ENCODE results near the gene KLK2.

Gene KLK2

DNA sequence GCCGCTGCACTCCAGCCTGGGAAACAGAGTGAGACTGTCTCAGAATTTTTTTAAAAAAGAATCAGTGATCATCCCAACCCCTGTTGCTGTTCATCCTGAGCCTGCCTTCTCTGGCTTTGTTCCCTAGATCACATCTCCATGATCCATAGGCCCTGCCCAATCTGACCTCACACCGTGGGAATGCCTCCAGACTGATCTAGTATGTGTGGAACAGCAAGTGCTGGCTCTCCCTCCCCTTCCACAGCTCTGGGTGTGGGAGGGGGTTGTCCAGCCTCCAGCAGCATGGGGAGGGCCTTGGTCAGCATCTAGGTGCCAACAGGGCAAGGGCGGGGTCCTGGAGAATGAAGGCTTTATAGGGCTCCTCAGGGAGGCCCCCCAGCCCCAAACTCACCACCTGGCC is at the start of gene KLK2:
KLK2 (plus strand) TSS at position 384 of the 400 bp plus-strand sequence. CDS start 35 bp downstream, outside the sequence.
- DNase-seq (ENCODE audit: low read depth in 3 of 3) = no peak

- DNase-seq (ENCODE audit: low read depth in 3 of 3) = no peak
Observed at GRCh38 chr19:50826492-50827240, 46.6 kb upstream of the KLK2 start.

DNA sequence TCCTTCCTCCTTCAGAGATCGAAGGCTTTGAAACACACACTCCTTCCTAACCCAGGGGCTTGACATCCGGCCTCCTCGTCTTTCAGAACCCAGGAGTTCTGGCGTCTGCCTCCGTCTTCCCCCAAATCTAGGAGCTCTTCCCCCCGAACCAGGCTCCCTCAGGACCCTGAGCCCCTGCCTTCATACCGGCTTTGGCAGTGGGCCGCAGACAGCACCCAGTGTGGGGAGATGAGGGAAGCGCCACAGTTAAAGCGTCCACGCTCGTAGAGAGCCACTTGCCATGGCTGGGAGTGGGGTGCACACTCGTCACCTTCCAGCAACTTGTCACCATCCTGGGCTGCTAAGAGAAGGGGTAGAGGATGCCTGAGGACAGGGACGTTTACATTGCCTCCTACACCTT is 45.8 kb upstream of the KLK2 start:
- DNase-seq (ENCODE audit: low read depth in 3 of 3) = no peak

- DNase-seq (ENCODE audit: low read depth in 3 of 3) = no peak
Observed at GRCh38 chr19:50829801-50830200, 43.4 kb upstream of the KLK2 start.

DNA sequence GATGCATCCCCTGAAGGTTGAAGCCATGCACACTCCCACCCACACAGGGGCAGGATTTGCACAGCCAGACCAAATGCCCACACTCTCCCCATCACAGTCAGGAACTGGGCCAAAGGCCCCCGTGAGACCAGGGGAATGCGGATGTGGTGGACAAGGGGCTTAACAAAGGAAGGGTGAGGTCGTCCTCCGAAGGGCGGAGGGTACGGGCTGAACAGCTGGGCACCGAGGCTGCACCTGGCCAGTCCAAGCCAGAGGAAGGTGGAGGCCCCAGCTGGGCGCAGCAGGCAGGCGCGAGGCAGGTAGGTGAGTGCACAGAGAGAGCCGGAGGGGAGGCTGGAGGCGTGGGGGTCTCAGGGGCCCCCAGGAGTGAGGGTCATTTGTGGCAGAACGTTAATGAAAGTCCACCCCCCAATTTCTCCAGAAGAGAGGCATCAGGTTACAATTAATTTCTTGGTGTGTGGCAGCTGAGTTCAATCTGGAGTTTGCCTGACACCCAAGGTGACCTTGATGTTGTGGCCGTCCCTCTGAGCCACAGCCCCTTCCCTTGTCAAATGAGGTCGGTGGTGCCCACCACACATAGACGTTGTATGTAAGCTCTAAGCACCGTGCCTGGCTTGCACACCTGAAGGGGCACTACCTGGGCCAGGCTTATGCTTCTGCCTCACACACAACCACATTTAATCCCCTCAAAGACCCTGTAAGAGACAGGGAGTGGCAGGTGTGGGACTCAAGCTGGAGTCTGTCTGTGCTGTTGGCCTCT is 42.8 kb upstream of the KLK2 start:
- no peak for DNase-seq (ENCODE audit: low read depth in 3 of 3)

GRCh38 chr19:50831026-50831396 is 42.2 kb upstream of the KLK2 start:
- no peak for DNase-seq (ENCODE audit: low read depth in 3 of 3)

- no peak for DNase-seq (ENCODE audit: low read depth in 3 of 3)
Observed at GRCh38 chr19:50832666-50833065, 40.6 kb upstream of the KLK2 start.

DNA sequence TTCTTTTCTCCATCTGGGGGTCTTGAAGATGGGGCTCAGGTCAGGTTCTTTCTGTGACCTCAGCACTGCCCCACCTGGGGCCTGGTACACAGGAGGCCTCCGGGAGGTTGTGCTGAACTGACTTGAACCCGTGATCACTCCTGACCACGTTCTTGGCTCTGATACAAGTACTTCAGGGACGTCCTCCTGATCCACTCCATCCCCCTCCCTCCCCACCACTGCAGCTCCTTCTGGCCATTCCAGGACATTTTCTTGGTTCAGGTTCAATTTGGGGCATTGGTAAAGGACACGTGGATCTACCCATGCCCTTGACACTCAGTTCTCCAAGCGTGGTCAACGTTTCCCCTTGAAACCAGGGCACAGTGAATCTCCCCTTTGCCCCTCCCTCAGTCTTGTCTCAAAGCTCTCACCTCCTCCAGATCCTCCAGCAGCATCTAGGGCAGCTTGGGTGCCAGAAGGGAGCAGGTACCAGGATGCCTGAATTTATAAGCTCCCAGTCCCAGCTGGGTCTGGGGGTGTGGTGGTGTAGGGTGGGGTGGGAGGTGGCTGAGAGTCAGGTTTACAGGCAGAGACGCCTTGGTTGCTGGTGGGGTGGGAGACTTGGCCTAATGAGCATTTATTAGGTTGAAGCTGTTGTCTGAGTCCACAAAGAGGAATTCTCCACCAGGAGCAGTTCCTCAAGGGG is 40.0 kb upstream of the KLK2 start, which contains the start of gene KLK15:
KLK15 (minus strand) TSS at position 458 of the 685 bp plus-strand sequence. CDS start 2,082 bp downstream, outside the sequence.
- no peak for DNase-seq (ENCODE audit: low read depth in 3 of 3)

DNA sequence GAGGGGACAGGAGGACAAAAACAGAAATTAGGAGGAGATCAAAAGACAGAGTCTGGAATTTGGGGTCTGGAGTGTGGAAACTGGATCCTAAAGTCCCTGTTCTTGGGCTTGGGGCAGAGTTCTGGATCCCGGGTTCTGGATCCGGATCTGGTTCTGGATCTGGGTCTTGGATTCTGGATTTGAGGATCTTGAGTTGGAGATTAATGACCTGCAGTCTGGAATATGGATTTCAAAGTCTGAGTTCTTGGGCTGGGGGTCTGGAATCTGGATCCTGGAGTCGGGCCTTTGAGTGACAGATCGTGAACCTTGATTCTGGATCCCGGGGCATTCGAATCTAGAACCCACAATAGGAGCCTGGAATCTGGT is 39.5 kb upstream of the KLK2 start:
- DNase-seq (ENCODE audit: low read depth in 3 of 3) = no peak

DNA sequence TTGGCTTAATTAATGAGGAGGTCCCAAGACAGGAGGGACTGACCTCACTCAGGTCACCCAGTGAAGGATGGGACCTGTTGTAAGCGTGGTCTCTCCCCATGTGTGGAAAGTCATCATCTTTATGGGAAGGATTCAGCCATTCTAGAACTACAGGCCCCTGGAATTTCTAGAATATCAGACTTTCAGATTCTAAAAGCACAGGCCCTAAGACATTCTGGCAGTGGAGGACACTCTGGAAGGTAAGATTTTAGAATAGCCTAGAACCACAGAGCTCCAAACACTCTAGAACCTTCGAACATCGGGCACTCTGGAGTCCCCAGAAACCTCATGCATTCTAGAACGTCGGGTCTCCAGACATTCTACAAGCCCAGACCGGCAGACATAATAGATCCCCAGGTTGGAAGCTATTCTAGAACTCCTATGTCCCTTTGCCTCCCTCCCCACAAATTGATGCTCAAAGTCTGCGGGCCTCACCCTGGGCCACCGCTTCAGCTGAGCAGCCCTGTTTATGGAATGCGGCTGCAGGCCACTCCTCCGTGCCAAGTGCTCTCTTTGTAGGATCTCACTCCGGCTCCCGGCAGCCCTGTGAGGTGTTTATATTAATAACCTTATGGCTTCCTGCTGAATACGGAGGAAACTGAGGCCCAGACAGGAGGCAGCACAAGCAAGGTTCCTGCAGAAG is 38.0 kb upstream of the KLK2 start:
- no peak for DNase-seq (ENCODE audit: low read depth in 3 of 3)

DNA sequence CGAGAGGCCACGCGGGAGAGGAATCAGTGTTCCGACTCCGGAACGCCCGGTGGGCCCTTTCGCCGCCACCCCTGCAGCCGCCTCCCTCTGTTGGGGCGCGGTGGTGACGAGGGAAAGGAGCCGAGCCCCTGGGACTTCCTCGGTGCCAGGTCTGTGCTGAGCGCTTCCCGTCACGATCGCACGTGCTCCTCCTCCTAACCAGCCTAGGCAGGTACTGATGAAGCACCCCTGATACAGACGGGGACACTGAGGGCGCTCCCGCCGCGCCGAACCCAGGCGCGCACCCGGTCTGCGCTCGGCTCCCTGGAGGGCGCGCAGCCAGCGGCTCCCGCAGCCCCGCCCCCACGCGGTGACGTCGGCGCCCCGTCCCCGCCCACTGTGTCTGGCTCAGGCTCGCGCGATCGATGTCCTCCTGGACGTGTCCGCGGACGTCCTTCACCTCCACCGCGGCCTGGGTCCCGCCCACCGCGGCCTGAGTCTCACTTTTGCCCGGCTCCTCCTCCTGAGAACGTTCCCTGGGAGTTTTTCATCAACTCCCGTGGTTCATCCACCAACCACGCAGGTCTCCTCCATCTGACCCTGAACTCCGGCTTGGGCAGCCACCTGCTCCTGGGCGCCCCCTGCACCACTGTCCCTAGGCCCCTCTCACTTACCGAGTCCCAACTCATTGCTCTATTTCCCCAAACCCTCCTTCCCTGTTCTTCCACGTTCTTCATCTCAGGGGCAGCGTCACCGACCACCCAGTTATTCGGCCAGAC is 37.3 kb upstream of the KLK2 start:
- DNase-seq (ENCODE audit: low read depth in 3 of 3) = peak; percentile 43 to 63 (median 55)

DNA sequence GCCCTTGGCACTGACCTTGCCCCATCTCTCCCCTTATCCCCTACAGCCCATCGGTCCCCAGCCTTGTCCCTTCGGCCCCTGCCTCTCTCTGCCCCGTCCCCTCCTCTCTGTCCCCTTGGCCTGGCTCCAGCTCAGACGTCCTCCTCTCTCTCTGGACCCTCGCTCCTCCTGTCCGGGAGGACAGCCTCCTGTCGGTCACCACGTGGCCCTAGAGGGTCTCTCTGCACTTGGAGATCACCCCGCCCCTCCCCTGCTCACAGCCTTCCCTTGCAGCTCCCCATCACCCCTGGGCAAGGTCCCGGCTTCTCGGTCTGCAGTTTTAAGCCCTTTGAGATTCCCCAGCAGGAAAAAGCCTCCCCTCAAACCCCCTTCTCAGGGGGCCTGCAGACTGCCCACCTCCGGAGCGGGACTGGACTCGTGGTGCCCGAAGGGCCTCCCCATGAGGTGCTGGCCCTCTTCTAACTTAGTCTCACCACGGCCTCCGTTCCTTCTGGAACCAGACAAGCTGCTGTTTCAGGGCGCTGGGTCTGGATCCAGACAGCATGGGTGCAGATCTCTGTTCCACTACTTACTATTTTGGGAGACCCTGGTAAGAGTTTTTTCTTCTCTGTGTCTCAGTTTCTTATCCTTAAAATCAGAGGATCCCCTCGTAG is 36.6 kb upstream of the KLK2 start:
- DNase-seq (ENCODE audit: low read depth in 3 of 3) = no peak

- DNase-seq (ENCODE audit: low read depth in 3 of 3) = no peak
Observed at GRCh38 chr19:50837300-50837699, 35.9 kb upstream of the KLK2 start.

- DNase-seq (ENCODE audit: low read depth in 3 of 3) = no peak
Observed at GRCh38 chr19:50838239-50838638, 35.0 kb upstream of the KLK2 start.

DNA sequence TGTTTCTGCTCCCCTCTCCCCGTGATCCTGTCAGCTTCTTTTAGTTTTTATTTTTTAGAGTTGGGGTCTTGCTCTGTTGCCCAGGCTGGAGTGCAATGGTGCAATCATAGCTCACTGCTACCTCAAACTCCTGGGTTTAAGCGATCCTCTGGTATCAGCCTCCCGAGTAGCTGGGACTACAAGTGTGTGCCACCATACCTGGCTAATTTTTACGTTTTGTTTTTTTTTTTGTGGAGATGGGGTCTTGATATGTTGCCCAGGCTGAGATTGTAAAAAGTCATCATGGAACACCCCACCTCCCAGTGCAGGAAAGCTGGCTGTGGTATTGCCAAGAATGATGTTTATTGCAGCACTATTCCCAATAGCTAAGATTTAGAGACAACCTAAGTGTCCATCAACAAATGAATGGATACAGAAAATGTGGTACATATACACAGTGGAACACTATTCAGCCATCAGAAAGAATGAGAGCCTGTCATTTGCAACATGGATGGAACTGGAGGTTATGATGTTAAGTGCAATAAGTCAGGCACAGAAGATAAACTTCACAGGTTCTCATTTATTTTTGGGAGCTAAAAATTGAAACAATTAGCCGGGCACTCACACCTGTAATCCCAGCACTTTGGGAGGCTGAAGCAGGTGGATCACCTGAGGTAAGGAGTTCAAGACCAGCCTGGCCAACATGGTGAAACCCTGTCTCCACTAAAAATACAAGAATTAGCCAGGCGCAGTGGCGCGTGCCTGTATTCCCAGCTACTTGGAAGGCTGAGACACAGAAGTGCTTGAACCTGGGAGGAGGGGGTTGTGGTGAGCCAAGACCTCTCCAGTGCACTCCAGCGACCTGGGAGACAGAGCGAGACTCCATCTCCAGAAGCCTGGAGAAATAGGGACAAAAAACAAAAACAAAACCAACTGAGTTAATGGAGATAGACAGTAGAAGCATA is 33.3 kb upstream of the KLK2 start:
- no peak for DNase-seq (ENCODE audit: low read depth in 3 of 3)

GRCh38 chr19:50842130-50842529 is 31.1 kb upstream of the KLK2 start:
- no peak for DNase-seq (ENCODE audit: low read depth in 3 of 3)

GRCh38 chr19:50843205-50843604 is 30.0 kb upstream of the KLK2 start:
- no peak for DNase-seq (ENCODE audit: low read depth in 3 of 3)

GRCh38 chr19:50843701-50844221 is 29.5 kb upstream of the KLK2 start:
- no peak for DNase-seq (ENCODE audit: low read depth in 3 of 3)

DNA sequence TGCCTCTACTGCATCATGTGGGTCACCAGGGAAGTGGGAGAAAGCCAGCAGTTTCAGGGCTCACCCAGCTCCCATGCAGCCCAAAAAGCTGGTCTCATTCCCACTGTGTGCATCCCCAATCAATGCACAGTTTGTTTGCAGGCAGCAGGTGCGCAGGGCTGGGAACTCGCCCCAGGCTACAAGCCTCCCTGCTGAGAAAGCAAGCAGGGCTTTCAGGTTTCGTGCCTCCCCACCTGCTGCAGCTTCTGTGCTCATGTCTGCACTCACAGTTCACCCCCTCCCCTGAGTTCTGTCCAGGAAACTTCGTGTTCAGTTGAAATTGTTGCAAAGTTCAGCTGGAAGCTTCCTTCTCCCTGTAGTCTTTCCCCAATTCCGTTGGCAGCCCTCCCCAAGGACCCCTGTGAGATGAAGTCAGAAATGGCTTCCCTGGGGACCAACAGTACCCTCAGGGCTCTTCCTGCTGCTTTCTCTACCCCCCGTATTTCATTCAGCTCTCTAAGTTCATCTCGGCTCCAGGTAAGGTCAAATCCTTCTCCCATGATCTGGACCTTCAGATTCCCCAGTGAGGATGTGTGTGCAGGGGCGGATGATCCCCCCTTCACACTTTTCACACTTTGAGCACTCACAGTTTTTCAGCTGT is 28.8 kb upstream of the KLK2 start:
- DNase-seq (ENCODE audit: low read depth in 3 of 3) = no peak

All from stimulated activated CD4-positive, alpha-beta T cell treated with anti-CD3 and anti-CD28 coated beads, TNF-alpha, amount 100 ng/mL, for 4 hours (primary cell).